ENCODE data around the gene NTM. TPM values are rescaled to one million over a fixed set of nuclear protein-coding genes. Genes with fewer than 3 reads are reported as not detected.
"Not testable (repeated sequence)": the region's sequence is repeated elsewhere in the genome, so short reads cannot be mapped to it uniquely, and the experiment has no call there.

Gene NTM
- total RNA-seq, 1 donor from 2014 or later, result not detected

GRCh38 chr11:131483453-131483852 is 113.0 kb downstream of the NTM start:
- Mint-ChIP-seq H3K36me3 (ENCODE audit: low read depth) (no peaks in the 10 kb centered on the region), H3K4me3 (no peak overlapping the region), H3K27ac (no peak overlapping the region), H3K4me1 (ENCODE audit: low read depth) (no peaks in the 10 kb centered on the region), H3K9me3 (no peaks in the 10 kb centered on the region), H3K27me3 (ENCODE audit: insufficient read depth) (no peaks in the 10 kb centered on the region)
- no peak for DNase-seq (ENCODE audit: low spot score)
- intact Hi-C loops (cut with micrococcal nuclease), result no loop called here

GRCh38 chr11:131483877-131484276 is 113.5 kb downstream of the NTM start:
- H3K27me3 Mint-ChIP-seq (ENCODE audit: insufficient read depth), result no peaks in the 10 kb centered on the region
- intact Hi-C loops (cut with micrococcal nuclease), result no loop called here
- H3K9me3 Mint-ChIP-seq, result no peaks in the 10 kb centered on the region
- H3K4me1 Mint-ChIP-seq (ENCODE audit: low read depth), result no peaks in the 10 kb centered on the region
- H3K4me3 Mint-ChIP-seq, result no peak overlapping the region
- no peaks in the 10 kb centered on the region for H3K36me3 Mint-ChIP-seq (ENCODE audit: low read depth)
- H3K27ac Mint-ChIP-seq, result no peak overlapping the region
- DNase-seq (ENCODE audit: low spot score), result no peak

- Mint-ChIP-seq H3K4me3 (no peak overlapping the region), H3K36me3 (ENCODE audit: low read depth) (no peaks in the 10 kb centered on the region), H3K27me3 (ENCODE audit: insufficient read depth) (no peaks in the 10 kb centered on the region), H3K27ac (no peak overlapping the region), H3K9me3 (no peaks in the 10 kb centered on the region), H3K4me1 (ENCODE audit: low read depth) (no peaks in the 10 kb centered on the region)
- DNase-seq (ENCODE audit: low spot score), result no peak
- intact Hi-C loops (cut with micrococcal nuclease), result no loop called here
Observed at GRCh38 chr11:131486100-131486499, 115.7 kb downstream of the NTM start.

- no peaks in the 10 kb centered on the region for H3K9me3 Mint-ChIP-seq
- H3K4me3 Mint-ChIP-seq, result no peak overlapping the region
- H3K36me3 Mint-ChIP-seq (ENCODE audit: low read depth), result no peaks in the 10 kb centered on the region
- DNase-seq (ENCODE audit: low spot score), result no peak
- intact Hi-C loops (cut with micrococcal nuclease), result no loop called here
- no peaks in the 10 kb centered on the region for H3K4me1 Mint-ChIP-seq (ENCODE audit: low read depth)
- H3K27ac Mint-ChIP-seq, result no peak overlapping the region
- no peaks in the 10 kb centered on the region for H3K27me3 Mint-ChIP-seq (ENCODE audit: insufficient read depth)
Observed at GRCh38 chr11:131486937-131487635, 116.7 kb downstream of the NTM start.

GRCh38 chr11:131488238-131488637 is 117.8 kb downstream of the NTM start:
- Mint-ChIP-seq H3K36me3 (ENCODE audit: low read depth) (no peaks in the 10 kb centered on the region), H3K4me1 (ENCODE audit: low read depth) (no peaks in the 10 kb centered on the region), H3K9me3 (no peaks in the 10 kb centered on the region), H3K27me3 (ENCODE audit: insufficient read depth) (no peaks in the 10 kb centered on the region), H3K27ac (no peak overlapping the region), H3K4me3 (no peak overlapping the region)
- intact Hi-C loops (cut with micrococcal nuclease), result no loop called here
- no peak for DNase-seq (ENCODE audit: low spot score)

- H3K36me3 Mint-ChIP-seq (ENCODE audit: low read depth), result no peaks in the 10 kb centered on the region
Observed at GRCh38 chr11:131491503-131491902, 121.1 kb downstream of the NTM start.

GRCh38 chr11:131495423-131495822 is 125.0 kb downstream of the NTM start:
- Mint-ChIP-seq H3K36me3 (ENCODE audit: low read depth) (no peaks in the 10 kb centered on the region), H3K4me1 (ENCODE audit: low read depth) (no peaks in the 10 kb centered on the region), H3K27ac (no peak overlapping the region), H3K4me3 (no peak overlapping the region), H3K9me3 (no peaks in the 10 kb centered on the region), H3K27me3 (ENCODE audit: insufficient read depth) (no peaks in the 10 kb centered on the region)
- intact Hi-C loops (cut with micrococcal nuclease), result no loop called here
- no peak for DNase-seq (ENCODE audit: low spot score)

More at GRCh38 chr11:131491503-131491902, 121.1 kb downstream of the NTM start:
- Mint-ChIP-seq H3K4me1 (ENCODE audit: low read depth) (no peaks in the 10 kb centered on the region), H3K9me3 (no peaks in the 10 kb centered on the region), H3K27me3 (ENCODE audit: insufficient read depth) (no peaks in the 10 kb centered on the region), H3K27ac (no peak overlapping the region), H3K4me3 (no peak overlapping the region)
- intact Hi-C loops (cut with micrococcal nuclease), result no loop called here
- DNase-seq (ENCODE audit: low spot score), result no peak

GRCh38 chr11:131497686-131498085 is 127.3 kb downstream of the NTM start:
- H3K4me1 Mint-ChIP-seq (ENCODE audit: low read depth); H3K4me3 Mint-ChIP-seq; H3K9me3 Mint-ChIP-seq; H3K27me3 Mint-ChIP-seq (ENCODE audit: insufficient read depth); DNase-seq (ENCODE audit: low spot score); H3K27ac Mint-ChIP-seq; H3K36me3 Mint-ChIP-seq (ENCODE audit: low read depth); intact Hi-C loops (cut with micrococcal nuclease): not testable (repeated sequence)

GRCh38 chr11:131498631-131499160 is 128.3 kb downstream of the NTM start:
- no peaks in the 10 kb centered on the region for H3K4me1 Mint-ChIP-seq (ENCODE audit: low read depth)
- H3K27ac Mint-ChIP-seq, result no peak overlapping the region
- no peaks in the 10 kb centered on the region for H3K27me3 Mint-ChIP-seq (ENCODE audit: insufficient read depth)
- DNase-seq (ENCODE audit: low spot score), result no peak
- no peaks in the 10 kb centered on the region for H3K36me3 Mint-ChIP-seq (ENCODE audit: low read depth)
- no peaks in the 10 kb centered on the region for H3K9me3 Mint-ChIP-seq
- intact Hi-C loops (cut with micrococcal nuclease), result no loop called here
- H3K4me3 Mint-ChIP-seq, result no peak overlapping the region

- no peak for DNase-seq (ENCODE audit: low spot score)
- Mint-ChIP-seq H3K27me3 (ENCODE audit: insufficient read depth) (no peaks in the 10 kb centered on the region), H3K9me3 (no peaks in the 10 kb centered on the region), H3K4me1 (ENCODE audit: low read depth) (no peaks in the 10 kb centered on the region), H3K4me3 (no peak overlapping the region), H3K36me3 (ENCODE audit: low read depth) (no peaks in the 10 kb centered on the region), H3K27ac (no peak overlapping the region)
- intact Hi-C loops (cut with micrococcal nuclease), result no loop called here
Observed at GRCh38 chr11:131499199-131499598, 128.8 kb downstream of the NTM start.

GRCh38 chr11:131503017-131503416 is 132.6 kb downstream of the NTM start:
- intact Hi-C loops (cut with micrococcal nuclease), result no loop called here
- DNase-seq (ENCODE audit: low spot score), result no peak
- Mint-ChIP-seq H3K27me3 (ENCODE audit: insufficient read depth) (no peaks in the 10 kb centered on the region), H3K4me1 (ENCODE audit: low read depth) (no peaks in the 10 kb centered on the region), H3K9me3 (no peaks in the 10 kb centered on the region), H3K36me3 (ENCODE audit: low read depth) (no peaks in the 10 kb centered on the region), H3K4me3 (no peak overlapping the region), H3K27ac (no peak overlapping the region)

- H3K36me3 Mint-ChIP-seq (ENCODE audit: low read depth), result no peaks in the 10 kb centered on the region
- no peak overlapping the region for H3K4me3 Mint-ChIP-seq
- no peaks in the 10 kb centered on the region for H3K4me1 Mint-ChIP-seq (ENCODE audit: low read depth)
- no peaks in the 10 kb centered on the region for H3K27me3 Mint-ChIP-seq (ENCODE audit: insufficient read depth)
- intact Hi-C loops (cut with micrococcal nuclease), result no loop called here
- no peaks in the 10 kb centered on the region for H3K9me3 Mint-ChIP-seq
- DNase-seq (ENCODE audit: low spot score), result no peak
- H3K27ac Mint-ChIP-seq, result no peak overlapping the region
Observed at GRCh38 chr11:131504199-131504949, 134.0 kb downstream of the NTM start.

- Mint-ChIP-seq H3K36me3 (ENCODE audit: low read depth) (no peaks in the 10 kb centered on the region), H3K4me1 (ENCODE audit: low read depth) (no peaks in the 10 kb centered on the region), H3K27ac (no peak overlapping the region), H3K9me3 (no peaks in the 10 kb centered on the region), H3K4me3 (no peak overlapping the region), H3K27me3 (ENCODE audit: insufficient read depth) (no peaks in the 10 kb centered on the region)
- no peak for DNase-seq (ENCODE audit: low spot score)
- intact Hi-C loops (cut with micrococcal nuclease), result no loop called here
Observed at GRCh38 chr11:131506348-131506747, 135.9 kb downstream of the NTM start.
